MCF 10A (cell line): ENCODE results near the gene MYRF. TPM values are rescaled to one million over a fixed set of nuclear protein-coding genes. Genes with fewer than 3 reads are reported as not detected.

Source experiments
- BruUV-seq: library from RNA; stranded (reverse); fragments of 400-500 nt; replicated peaks from 2 replicates; lab custom pipeline; 2021; lab: Mats Ljungman, UMichigan
- CTCF ChIA-PET: fragments of 300-600 bp; sonication (Branson Sonifier 250); formaldehyde crosslinking; extraction: SDS; loops from one replicate; lab custom pipeline; 2021; ENCODE audit warnings: antibody characterized with exemption, inconsistent platforms; lab: Yijun Ruan, JAX
- POLR2A ChIA-PET: fragments of 300-600, 350-650 bp; sonication (Branson Sonifier 250); formaldehyde crosslinking; extraction: SDS; loops from one replicate; lab custom pipeline; 2020; ENCODE audit warnings: antibody characterized with exemption, inconsistent platforms; lab: Yijun Ruan, JAX
- DNase-seq: peaks from one replicate; pipeline ENCODE4 v3.0.0-alpha.2; 2018; ENCODE audit not compliant: unreplicated experiment
- H3K27ac Mint-ChIP-seq: one replicate; pipeline ENCODE4 v1.8.0; 2022; ENCODE audit warnings: mild to moderate bottlenecking, low read depth, mixed read lengths; ENCODE audit not compliant: unreplicated experiment
- H3K27me3 Mint-ChIP-seq: one replicate; pipeline ENCODE4 v1.8.0; 2022; ENCODE audit warnings: mixed read lengths; ENCODE audit not compliant: insufficient read depth, unreplicated experiment
- H3K36me3 Mint-ChIP-seq: one replicate; pipeline ENCODE4 v1.8.0; 2022; ENCODE audit warnings: mild to moderate bottlenecking, moderate library complexity, mixed read lengths; ENCODE audit not compliant: insufficient read depth, unreplicated experiment
- H3K4me1 Mint-ChIP-seq: one replicate; pipeline ENCODE4 v1.8.0; 2022; ENCODE audit warnings: mixed read lengths; ENCODE audit not compliant: insufficient read depth, unreplicated experiment
- H3K4me3 Mint-ChIP-seq: one replicate; pipeline ENCODE4 v1.8.0; 2022; ENCODE audit warnings: mild to moderate bottlenecking, moderate library complexity, mixed read lengths; ENCODE audit not compliant: unreplicated experiment
- H3K9me3 Mint-ChIP-seq: one replicate; pipeline ENCODE4 v1.8.0; 2022; ENCODE audit warnings: mixed read lengths; ENCODE audit not compliant: unreplicated experiment
- CTCF ChIP-seq: fragments of 200-600 bp; IDR thresholded peaks from one replicate; pipeline ENCODE4 v1.8.0; 2022; ENCODE audit warnings: antibody characterized with exemption, mild to moderate bottlenecking; ENCODE audit not compliant: unreplicated experiment
- intact Hi-C: fragments of 100-400 bp; cut with micrococcal nuclease; formaldehyde crosslinking; loops from 2 replicates; pipeline ENCODE4 v1.14.1; 2022
- total RNA-seq: library from RNA; stranded (reverse); gene quantifications from 2 replicates; pipeline ENCODE4 v1.2.3, GENCODE V29; 2022

The MYRF gene
- total RNA-seq, 1 experiment from 2014 or later: 0.16 TPM

- CTCF ChIA-PET: interaction anchor here (0.9 kb wide), 1 partner anchor 9 kb away, joined by 5 read pairs; no protein-coding TSS in a partner anchor
- no peak for DNase-seq
- TF ChIP-seq CTCF: no peak
- peaks cover 19% of the 10 kb centered on the region for H3K27me3 Mint-ChIP-seq
- no peaks in the 10 kb centered on the region for H3K9me3 Mint-ChIP-seq
- intact Hi-C loops: no loop called here
- H3K27ac Mint-ChIP-seq: no peak overlapping the region
- H3K36me3 Mint-ChIP-seq: no peaks in the 10 kb centered on the region
- peaks cover 12% of the 10 kb centered on the region for H3K4me1 Mint-ChIP-seq
- H3K4me3 Mint-ChIP-seq: no peak overlapping the region
- no TSS peak for BruUV-seq
- POLR2A ChIA-PET: no interaction called here
These were observed 3.7 kb downstream of the MYRF start for GRCh38 chr11:61756147-61756451.

GRCh38 chr11:61756452-61757212 lies 4.2 kb downstream of the MYRF start:
- BruUV-seq: no TSS peak
- CTCF ChIA-PET: interaction anchor here (0.9 to 1.9 kb wide), 3 partner anchors 9 to 24 kb away, joined by 4 to 7 read pairs (median 5); no protein-coding TSS in a partner anchor
- Mint-ChIP-seq H3K27me3 (peaks cover 21% of the 10 kb centered on the region), H3K9me3 (no peaks in the 10 kb centered on the region), H3K4me1 (peaks cover 12% of the 10 kb centered on the region), H3K27ac (no peak overlapping the region), H3K4me3 (no peak overlapping the region), H3K36me3 (no peaks in the 10 kb centered on the region)
- POLR2A ChIA-PET: no interaction called here
- no peak for DNase-seq
- TF ChIP-seq CTCF: no peak
- intact Hi-C loops: no loop called here

- Mint-ChIP-seq H3K4me1 (peaks cover 17% of the 10 kb centered on the region), H3K9me3 (no peaks in the 10 kb centered on the region), H3K36me3 (no peaks in the 10 kb centered on the region), H3K27me3 (peaks cover 28% of the 10 kb centered on the region), H3K27ac (no peak overlapping the region), H3K4me3 (no peak overlapping the region)
- no TSS peak for BruUV-seq
- intact Hi-C loops: no loop called here
- POLR2A ChIA-PET: no interaction called here
- no peak for DNase-seq
- TF ChIP-seq CTCF: no peak
- CTCF ChIA-PET: interaction anchor here (1.6 to 1.9 kb wide), 2 partner anchors 10 to 24 kb away, joined by 4 to 7 read pairs; no protein-coding TSS in a partner anchor
These were observed 4.9 kb downstream of the MYRF start for GRCh38 chr11:61757213-61757862.

GRCh38 chr11:61760946-61761345 lies 8.5 kb downstream of the MYRF start:
- no peaks in the 10 kb centered on the region for H3K9me3 Mint-ChIP-seq
- POLR2A ChIA-PET: no interaction called here
- H3K27ac Mint-ChIP-seq: no peak overlapping the region
- no peak for TF ChIP-seq CTCF
- peaks cover 12% of the 10 kb centered on the region for H3K4me1 Mint-ChIP-seq
- intact Hi-C loops: no loop called here
- no peaks in the 10 kb centered on the region for H3K36me3 Mint-ChIP-seq
- CTCF ChIA-PET: interaction anchor here (0.6 to 0.8 kb wide), 2 partner anchors 14 to 59 kb away, joined by 3 read pairs; no protein-coding TSS in a partner anchor
- no peak for DNase-seq
- no peak overlapping the region for H3K4me3 Mint-ChIP-seq
- H3K27me3 Mint-ChIP-seq: peaks cover 10% of the 10 kb centered on the region
- no TSS peak for BruUV-seq
